UCSD-AML1 (cell line): Measurements from ENCODE around the gene DOCK8.
A peak's percentile ranks its signal among the peaks of the same experiment; 100 is the strongest.

ENCODE experiments used
- DNase-seq: peaks from one replicate; lab custom pipeline; 2025; ENCODE audit not compliant: unreplicated experiment; lab: John Stamatoyannopoulos, UW

The DOCK8 gene

GRCh38 chr9:450561-450960 lies 235.9 kb downstream of the DOCK8 start:
- no peak for DNase-seq

- no peak for DNase-seq
Measured at GRCh38 chr9:453832-454231, 239.2 kb downstream of the DOCK8 start.

- DNase-seq, result no peak
Measured at GRCh38 chr9:456365-456764, 241.7 kb downstream of the DOCK8 start.

GRCh38 chr9:458590-458989 lies 243.9 kb downstream of the DOCK8 start:
- DNase-seq, result no peak

GRCh38 chr9:459491-460444 lies 245.1 kb downstream of the DOCK8 start:
- no peak for DNase-seq

GRCh38 chr9:462121-462520 lies 247.5 kb downstream of the DOCK8 start:
- DNase-seq, result no peak

GRCh38 chr9:462606-463005 lies 247.9 kb downstream of the DOCK8 start:
- no peak for DNase-seq

- no peak for DNase-seq
Measured at GRCh38 chr9:463455-464171, 248.9 kb downstream of the DOCK8 start.

- DNase-seq, result no peak
Measured at GRCh38 chr9:466747-467146, 252.1 kb downstream of the DOCK8 start.

- DNase-seq, result no peak
Measured at GRCh38 chr9:468766-469426, 254.2 kb downstream of the DOCK8 start.

GRCh38 chr9:469672-470551 lies 255.2 kb downstream of the DOCK8 start:
- peak; percentile 80 for DNase-seq

GRCh38 chr9:470552-471194 lies 256.0 kb downstream of the DOCK8 start:
- no peak for DNase-seq

- DNase-seq, result no peak
Measured at GRCh38 chr9:471320-471719, 256.7 kb downstream of the DOCK8 start.

GRCh38 chr9:472479-473075 lies 257.9 kb downstream of the DOCK8 start:
- DNase-seq, result no peak

- DNase-seq, result no peak
Measured at GRCh38 chr9:477193-477592, 262.5 kb downstream of the DOCK8 start.

GRCh38 chr9:479304-479970 lies 264.8 kb downstream of the DOCK8 start:
- no peak for DNase-seq

GRCh38 chr9:479971-480350 lies 265.3 kb downstream of the DOCK8 start:
- no peak for DNase-seq

GRCh38 chr9:482739-483138 lies 268.1 kb downstream of the DOCK8 start:
- DNase-seq, result no peak

GRCh38 chr9:486156-486555 lies 271.5 kb downstream of the DOCK8 start:
- DNase-seq, result no peak
